ENCODE results near the gene MAML3. TPM values are rescaled to one million over a fixed set of nuclear protein-coding genes. Genes with fewer than 3 reads are reported as not detected.

MAML3 gene
- total RNA-seq, 1 donor from 2014 or later: 5.8 TPM

DNA sequence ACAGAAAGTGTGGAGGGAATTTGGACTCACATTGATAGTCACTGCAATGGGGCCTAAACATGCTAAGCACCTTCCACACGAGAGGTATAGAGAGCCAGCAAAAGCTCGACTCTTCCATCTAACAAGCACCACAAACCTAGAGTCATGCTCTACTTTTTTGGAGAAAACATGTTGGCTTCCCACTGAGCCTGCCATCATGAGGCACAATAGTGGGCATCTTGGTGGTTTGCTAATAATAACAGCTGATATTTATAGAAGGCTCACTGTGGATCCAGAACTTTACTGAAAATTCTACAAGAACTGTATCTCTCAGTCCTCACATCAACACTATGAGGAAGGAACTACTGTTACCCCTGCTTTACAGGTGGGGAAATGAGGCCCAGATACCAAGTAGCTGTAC lies 26.6 kb downstream of the MAML3 start:
- DNase-seq (ENCODE audit: low spot score): no peak

DNA sequence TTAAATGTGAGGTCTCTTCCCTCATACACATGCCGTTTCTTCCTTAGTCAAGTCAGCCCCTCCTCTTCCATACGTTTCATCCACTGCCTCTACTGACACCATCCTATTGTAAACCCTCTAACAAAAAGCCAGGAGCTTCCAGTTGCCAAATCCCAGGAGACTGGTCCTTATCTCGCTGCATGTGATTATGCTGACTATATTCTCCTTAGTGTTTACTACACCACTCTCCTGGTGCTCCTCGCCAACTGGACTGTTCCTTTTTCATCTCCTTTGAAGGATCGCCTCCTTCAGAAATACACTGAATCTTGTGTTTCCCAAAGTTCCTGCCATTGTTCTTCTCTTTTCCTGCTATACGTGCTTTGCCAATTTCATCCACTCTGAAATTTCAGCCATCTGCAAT lies 27.7 kb downstream of the MAML3 start:
- no peak for DNase-seq (ENCODE audit: low spot score)

DNA sequence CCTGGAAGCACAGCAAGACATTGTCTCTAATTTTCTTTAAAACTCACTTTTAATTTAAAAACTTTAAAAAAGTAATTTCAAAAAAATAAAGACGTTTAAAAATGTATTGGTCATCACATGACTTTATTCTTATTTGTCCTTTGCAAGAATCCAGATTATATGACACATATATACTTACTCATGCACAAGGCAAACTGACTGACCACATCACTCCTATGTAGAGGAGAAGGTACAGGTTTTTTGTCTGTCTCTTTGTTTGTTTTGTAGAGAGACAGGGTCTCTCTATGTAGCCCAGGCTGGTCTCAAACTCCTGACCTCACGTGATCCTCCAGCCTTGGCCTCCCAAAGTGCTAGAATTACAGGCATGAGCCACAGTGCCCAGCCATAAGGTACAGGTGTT lies 28.6 kb downstream of the MAML3 start:
- DNase-seq (ENCODE audit: low spot score): no peak

DNA sequence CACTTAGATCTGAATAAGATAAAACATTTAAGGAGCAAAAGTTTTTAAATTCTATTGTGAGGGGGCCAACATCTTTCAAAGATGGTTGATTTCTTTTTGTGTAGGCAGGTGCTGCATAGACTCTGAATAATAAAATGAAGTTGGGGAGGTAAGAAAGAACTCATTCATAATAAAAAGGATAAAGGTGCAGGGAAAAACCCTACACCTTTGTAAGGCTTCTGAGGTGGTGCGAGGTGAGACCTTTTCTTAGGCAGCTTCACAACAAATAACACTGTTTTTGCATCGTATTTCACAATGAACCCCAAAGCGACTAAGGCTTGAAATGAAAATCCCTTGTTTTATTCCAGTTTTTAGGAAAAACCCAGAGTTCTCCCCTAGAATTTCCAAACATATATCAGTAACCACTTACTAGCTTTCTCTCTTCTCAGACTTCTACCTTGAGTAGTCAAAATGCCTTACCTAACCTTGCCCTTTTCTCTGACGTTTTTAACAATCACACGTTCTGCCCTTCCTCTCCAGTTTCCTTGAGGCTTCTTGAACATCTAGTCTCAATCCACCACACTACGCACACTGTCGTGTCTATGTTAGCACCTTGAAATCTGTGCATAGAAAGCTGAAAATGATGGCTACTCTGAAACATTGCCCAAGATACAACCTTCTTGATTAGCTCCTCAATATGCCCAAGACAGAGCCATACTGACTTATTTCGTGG lies 30.2 kb downstream of the MAML3 start:
- no peak for DNase-seq (ENCODE audit: low spot score)

DNA sequence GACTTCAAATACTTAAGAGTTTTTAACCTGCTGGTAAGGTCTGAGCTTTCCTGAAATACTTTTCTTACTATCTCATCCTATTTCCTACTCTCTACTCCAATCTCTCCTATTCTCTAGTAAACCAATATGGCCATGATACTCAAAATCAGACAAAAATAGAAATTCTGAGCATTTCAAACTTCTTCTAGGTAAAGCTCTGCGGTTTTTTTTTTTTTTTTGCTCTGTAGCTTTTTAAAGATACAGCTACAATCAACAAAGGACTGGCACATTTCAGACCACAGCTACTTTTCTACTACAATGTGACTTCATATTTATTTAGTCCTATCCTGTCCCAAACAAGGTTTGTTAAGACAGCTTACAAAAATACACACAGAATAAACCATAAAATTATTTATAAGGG lies 31.1 kb downstream of the MAML3 start:
- no peak for DNase-seq (ENCODE audit: low spot score)

DNA sequence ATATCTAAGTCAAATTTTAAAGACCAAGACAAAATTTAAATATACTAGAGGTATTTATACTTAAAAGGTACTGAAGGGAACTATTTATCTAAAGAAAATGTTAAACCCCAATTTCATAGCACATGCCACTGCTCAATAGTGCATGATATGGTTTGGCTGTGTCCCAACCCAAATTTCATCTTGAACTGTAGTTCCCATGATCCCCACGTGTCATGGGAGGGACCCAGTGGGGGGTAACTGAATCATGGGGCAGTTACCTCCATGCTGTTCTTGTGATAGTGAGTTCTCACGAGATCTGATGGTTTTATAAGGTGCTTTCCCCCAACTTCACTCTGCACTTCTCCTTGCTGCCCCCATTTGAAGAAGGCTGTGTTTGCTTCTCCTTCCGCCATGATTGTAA lies 32.3 kb downstream of the MAML3 start:
- DNase-seq (ENCODE audit: low spot score): no peak

DNA sequence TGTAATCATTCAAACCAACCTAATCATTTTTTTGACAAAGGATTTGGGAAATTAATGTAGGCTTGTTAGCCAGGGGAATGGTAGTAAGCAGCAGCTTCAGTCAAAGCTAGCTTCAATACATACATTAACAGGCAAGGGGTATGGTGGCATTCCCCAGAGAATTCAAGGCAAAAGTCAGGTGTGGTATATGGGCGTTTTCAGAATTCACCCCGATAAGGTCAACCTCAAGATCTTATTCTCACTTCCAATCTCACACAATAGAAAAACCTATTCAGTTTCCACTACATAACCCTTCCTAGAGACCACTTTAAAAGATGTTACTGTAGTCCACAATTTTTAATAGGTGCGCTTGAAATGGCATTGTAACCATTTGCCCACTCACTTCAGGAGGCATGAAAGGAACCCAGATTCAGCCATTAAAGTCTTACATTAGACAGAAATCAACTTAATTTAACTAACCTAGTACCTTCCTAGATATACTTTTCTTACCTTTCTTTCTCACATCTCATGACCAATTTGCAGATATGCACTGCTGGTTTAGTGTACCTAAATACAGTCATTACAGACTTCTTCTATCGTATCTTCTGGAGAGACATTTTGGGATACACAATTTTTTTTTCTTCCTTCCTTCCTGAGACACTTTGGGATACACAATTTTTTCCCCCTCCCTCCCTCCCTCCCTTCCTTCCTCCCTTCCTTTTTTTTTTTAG lies 34.9 kb downstream of the MAML3 start:
- DNase-seq (ENCODE audit: low spot score): no peak

DNA sequence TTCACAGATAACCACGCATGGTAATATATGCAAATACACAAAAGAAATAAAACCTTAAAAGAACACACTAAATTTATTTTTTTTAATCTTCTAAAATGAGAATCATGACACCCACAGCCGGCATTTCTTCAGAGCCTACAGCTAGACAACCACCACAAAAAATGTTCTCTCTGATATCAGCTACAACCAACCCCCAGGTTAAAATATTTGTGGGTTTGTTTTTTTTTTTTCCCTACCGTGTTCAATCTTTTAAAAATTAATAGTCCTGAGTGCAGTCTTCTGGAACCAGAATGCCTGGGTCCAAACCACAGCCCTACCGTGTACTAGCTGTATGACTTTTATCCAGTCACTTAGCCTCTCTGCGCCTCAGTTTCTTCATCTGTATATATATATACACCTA lies 36.0 kb downstream of the MAML3 start:
- no peak for DNase-seq (ENCODE audit: low spot score)

DNA sequence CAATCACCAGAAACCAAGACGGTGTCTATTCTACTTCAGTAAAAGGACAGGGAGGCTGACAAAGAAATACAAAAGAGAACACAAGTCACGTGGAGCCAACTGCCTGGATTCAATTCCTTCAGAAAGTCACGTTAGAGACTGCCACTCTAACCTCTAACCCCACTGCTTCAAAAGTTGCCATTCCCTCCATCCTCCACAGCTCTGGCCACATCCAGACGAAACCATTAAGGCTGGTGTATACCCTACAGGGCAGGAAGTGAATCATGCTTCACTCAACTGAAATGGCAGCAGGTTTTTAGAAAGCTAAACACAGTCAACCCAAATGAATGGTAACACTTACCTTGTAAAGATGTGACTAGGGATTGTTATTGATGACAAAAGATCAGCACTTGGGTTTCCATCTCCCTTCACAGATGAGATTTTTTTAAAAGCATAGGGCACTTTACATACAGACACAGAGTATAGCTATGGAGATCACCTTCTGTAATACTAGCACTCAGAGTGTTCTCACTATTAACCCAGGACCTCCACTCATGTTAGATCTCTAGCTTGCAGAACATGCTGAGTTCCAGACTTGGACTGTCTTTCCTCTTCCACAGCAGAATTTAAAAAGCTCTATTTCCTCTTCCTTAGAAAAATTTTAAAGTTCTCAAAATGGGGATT lies 37.4 kb downstream of the MAML3 start:
- no peak for DNase-seq (ENCODE audit: low spot score)

DNA sequence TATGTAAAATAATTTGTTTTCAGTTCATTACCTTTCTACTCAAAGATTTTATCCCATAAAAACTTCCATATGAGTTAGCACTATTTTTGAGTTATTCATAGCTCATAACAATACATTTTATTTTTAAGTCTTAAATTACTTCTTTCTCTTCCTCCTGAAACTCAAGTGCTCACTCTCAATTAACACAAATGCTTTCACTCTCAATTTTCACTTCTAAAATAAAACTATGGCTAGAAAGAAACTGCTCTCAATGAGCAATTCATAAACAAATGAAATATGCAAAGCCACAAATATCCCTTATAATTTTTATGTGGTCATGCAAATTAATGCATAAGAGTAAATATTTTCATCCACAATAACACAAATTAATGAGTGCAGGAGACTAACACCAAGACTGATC lies 38.8 kb downstream of the MAML3 start:
- DNase-seq (ENCODE audit: low spot score): no peak

DNA sequence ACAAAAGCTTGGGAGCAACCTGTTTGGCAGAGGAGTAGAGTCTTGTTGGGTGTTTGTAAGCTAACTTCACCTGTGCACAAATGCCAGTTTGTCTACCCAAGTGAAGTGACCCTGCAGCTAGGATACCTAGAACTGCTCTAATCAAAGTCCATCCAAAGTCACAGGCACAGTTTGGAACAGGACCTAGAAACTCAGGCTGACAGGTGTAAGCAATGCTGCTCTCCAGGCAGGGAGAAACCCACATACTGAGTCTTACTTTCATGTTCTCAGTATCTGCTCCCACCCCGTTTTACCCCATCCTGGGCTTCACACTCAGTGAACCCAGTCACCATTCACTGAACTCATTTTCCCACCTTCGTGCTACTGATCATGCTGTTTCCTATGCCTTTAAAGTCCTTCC lies 40.3 kb downstream of the MAML3 start:
- no peak for DNase-seq (ENCODE audit: low spot score)

DNA sequence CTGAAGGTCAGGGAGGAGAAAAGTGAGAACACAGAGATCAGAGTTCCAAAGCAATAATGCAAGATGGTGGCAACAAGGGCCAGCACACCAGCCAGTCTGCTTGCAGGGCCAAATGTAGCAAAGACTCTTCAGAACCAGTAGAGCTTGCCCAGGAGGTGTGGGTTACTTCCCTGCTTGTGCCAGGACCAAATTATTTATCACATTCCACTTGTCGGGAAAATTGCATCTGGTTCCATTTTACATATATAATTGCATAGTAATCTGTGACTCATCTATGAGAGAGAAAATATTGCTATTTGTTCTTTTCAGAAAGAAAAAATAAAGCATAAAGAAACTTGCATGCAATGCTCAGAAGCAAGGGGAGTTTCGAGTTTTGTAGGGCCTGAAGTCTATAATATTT lies 41.4 kb downstream of the MAML3 start:
- DNase-seq (ENCODE audit: low spot score): no peak

DNA sequence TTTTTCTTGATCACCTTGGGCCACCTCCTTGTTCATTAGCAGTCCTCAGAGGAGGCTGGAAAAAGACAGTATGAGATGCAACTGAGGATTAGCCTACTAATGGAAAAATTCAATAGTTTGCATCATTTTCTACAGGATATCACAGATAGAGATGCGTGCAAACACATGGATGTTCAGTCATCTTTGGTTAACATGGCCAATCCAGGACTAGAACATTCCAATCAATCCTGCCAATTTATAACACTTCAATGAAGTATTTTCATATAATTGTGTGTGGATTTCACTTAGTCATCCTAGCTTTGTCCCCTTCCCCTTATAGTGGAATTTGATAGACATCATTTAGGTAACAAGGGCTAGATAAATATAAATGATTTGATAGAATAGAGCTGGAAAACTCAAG lies 42.7 kb downstream of the MAML3 start:
- DNase-seq (ENCODE audit: low spot score): no peak

DNA sequence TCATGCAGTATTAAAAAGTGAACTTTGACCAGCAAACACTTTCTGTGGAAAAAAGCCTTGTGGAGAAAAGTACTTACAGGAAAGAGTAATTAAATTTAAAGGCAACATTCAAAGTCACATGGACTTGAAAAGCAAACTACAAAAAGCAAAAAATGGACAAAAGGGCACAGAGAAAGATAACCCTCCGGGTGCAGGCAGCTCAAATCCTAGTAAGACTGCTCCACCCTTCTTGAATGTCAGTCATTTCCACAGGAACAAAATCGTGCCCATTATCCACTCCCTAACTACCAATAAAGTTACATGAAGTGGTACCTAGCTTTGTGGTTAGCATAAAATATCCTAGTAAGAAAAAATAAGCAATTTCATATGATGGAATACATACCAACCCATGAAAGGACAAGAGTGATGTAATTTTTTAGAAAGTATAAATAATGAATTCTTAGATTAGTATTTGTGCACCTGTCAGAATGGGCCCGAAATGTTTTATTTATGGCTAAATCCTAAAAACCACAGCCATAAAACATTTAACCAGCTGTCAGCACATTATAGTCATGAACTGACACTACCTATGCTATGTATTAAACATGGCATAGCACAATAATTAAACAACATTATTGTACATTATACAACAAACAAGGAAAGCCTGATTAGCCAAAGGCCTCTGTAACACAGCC lies 43.3 kb downstream of the MAML3 start:
- no peak for DNase-seq (ENCODE audit: low spot score)

DNA sequence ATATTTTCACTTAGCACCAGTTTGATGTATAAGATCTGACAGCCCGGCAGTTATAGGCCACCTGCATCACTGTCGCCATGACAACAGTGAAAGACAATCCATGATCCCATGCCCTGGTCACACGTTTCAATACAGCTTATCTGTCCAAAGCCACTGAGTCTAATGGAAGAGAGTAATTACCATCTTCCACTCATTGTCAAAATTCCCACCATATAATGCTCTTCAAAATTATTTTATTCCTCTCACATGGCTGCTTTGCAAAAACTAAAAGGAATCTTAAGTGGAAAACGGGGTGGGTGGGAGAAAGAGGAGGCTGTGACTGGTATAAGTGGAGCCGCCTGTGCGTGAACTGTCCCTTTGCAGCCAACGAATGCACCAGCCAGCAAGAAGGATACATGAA lies 44.2 kb downstream of the MAML3 start:
- DNase-seq (ENCODE audit: low spot score): no peak

DNA sequence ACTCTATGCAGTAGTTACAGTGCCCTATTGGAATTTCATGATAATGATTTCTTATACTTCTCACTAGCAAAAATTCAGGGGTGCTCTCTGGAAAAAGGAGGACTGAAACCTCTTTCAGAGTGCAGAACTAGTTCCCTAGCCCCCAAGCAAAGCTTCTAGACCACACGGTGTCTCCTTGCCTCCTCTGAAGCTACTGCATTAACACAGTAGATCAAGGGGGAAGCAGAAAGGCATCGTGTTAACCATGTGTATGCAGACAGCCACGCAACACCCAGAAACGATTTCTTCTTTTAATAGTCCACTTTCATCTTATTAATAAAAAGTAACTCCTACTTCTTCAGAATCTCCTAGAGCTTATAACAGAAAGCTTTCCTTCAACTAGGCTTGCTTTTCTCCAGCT lies 44.7 kb downstream of the MAML3 start:
- DNase-seq (ENCODE audit: low spot score): no peak

DNA sequence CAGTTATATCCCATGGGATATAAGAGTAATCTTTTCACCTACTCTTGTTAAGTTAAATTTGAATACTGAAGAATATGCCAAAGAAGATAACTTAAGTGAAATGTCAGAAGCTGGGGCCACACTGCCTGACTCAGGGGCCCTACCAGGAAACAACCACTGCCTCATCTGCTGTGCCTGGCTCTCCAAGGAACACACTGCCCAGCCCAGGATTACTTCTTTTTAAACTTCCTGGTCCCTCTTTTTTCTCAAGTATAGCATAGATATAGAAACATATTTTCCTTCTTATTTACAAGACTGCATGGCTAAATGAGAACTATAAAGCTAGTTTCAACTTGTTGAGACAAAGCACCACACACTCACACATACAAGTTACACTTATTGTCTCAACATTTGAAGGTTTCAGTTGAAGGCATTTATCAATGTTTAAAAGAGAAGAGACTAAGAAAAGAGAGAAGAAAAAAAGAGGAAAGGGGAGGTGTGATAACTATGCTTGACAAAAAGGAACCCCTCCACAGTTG lies 45.2 kb downstream of the MAML3 start:
- DNase-seq (ENCODE audit: low spot score): no peak

DNA sequence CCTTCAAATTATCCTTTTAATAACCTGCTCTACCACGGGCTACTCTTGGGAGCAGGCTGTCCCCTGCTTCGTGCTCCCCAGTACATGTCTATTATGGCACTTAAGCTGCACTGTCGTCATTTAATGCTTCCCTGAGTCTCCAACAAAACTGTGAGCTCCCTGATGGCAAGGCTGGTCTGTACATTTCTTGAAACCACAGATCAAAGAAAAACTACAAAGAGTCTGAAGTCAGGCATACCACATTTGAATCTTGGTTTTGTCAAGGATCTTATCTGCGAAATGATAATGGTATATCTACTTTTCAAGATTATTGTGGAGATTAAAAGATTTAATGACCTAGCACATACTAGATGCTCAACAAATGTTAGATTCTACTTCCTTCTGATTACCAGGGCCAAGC lies 45.7 kb downstream of the MAML3 start:
- peak; percentile 87 for DNase-seq (ENCODE audit: low spot score)

DNA sequence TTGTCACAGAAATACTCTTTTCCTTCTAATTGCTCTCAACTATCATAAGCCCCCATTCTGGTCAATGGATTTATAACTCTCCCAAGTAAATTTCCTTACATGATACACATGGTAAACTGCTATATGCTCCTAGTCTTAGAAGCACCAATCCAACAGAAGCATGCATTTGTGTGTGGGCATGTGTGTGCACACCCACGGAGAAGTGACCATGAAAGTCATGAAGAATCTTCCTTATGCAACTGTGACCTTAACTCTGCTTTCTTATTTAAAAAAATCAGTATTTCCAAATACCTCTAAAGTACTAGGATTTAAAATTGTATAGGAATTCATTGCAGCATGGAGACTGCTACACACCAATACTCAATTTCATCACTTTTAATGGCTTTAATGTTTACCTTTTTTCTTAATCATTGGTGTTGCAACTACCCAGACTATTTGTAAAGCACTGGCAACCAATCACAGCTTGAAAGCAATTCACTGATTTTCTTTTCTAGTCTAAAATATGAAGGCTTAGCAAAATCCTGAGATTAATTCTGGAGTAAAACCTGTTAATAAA lies 47.6 kb downstream of the MAML3 start:
- no peak for DNase-seq (ENCODE audit: low spot score)

DNA sequence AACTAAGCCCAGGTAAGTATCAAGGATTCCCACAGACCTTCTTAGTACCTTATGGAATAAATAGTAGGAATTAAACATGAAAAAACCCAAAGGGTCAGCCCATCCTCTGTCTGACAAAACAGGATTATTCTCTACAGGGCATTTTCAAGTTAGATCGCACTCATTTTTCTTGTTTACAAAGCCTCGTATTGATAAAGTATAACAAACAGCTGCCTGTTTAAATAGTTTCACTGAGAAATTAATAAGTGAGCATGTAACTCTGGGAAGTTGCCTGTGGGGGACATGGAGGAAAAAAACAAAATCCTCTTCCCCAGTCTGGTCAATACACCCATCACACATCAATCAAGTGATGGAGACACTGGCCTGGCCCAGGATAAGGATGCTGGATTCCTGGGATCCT lies 48.5 kb downstream of the MAML3 start:
- no peak for DNase-seq (ENCODE audit: low spot score)

DNA sequence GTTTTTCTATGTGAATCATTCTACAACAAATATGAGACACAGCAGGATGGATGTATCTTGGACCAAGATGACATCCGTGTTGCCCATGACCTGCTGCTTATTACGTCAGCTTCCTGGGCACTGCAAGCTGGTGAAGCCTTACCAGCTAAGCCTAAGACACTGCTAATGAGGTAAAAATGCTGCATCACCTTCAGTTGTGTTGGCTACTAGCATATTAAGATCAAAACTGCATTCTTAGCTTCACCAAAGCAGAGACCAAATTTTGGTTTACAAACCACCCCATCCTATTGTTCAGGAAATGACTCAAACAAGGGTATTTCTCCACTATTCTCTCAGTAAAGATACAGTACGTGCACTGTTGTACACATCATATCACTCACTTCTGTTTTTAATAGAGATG lies 50.3 kb downstream of the MAML3 start:
- DNase-seq (ENCODE audit: low spot score): no peak

DNA sequence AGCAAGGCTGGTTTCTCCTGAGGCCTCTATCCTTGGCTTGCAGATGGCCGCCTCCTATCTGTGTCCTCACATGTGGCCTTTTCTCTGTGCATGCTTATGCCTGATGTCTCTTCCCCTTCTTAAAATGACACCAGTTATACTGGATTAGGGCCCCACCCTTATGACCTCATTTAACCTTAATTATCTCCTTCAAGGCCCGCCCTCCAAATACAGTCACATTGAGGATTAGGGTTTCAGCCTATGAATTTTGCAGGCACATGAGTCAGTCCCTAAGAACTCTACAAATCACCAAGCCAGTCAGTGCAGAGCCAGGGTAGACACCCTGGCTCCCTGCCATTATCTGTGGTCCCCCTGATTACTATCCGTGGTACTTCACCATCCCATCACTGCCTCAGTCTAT lies 51.6 kb downstream of the MAML3 start:
- DNase-seq (ENCODE audit: low spot score): no peak
